ENCODE measurements around the gene L3MBTL3.

The L3MBTL3 gene

GRCh38 chr6:130188207-130188899 lies 170.0 kb downstream of the L3MBTL3 start:
- DNase-seq, result no peak

GRCh38 chr6:130189531-130190397 lies 171.4 kb downstream of the L3MBTL3 start:
- no peak for DNase-seq

All from activated CD8-positive, alpha-beta memory T cell treated with anti-CD3 and anti-CD28 coated beads, Interleukin-2, amount 50 U/mL, for 4 hours (primary cell).